Stimulated activated CD4-positive, alpha-beta T cell treated with anti-CD3 and anti-CD28 coated beads, Interleukin-1b, Interleukin-23, amount 100 ng/mL, for 4 hours (primary cell): ENCODE data around the gene ECE2.
A peak's percentile ranks its signal among the peaks of the same experiment; 100 is the strongest.

Experiments used
- DNase-seq, 2 donors: peaks; one replicate each; pipeline ENCODE4 v3.0.0-alpha.2; 2020; ENCODE audit warnings: low read depth in 2 of 2

The ECE2 gene

DNA sequence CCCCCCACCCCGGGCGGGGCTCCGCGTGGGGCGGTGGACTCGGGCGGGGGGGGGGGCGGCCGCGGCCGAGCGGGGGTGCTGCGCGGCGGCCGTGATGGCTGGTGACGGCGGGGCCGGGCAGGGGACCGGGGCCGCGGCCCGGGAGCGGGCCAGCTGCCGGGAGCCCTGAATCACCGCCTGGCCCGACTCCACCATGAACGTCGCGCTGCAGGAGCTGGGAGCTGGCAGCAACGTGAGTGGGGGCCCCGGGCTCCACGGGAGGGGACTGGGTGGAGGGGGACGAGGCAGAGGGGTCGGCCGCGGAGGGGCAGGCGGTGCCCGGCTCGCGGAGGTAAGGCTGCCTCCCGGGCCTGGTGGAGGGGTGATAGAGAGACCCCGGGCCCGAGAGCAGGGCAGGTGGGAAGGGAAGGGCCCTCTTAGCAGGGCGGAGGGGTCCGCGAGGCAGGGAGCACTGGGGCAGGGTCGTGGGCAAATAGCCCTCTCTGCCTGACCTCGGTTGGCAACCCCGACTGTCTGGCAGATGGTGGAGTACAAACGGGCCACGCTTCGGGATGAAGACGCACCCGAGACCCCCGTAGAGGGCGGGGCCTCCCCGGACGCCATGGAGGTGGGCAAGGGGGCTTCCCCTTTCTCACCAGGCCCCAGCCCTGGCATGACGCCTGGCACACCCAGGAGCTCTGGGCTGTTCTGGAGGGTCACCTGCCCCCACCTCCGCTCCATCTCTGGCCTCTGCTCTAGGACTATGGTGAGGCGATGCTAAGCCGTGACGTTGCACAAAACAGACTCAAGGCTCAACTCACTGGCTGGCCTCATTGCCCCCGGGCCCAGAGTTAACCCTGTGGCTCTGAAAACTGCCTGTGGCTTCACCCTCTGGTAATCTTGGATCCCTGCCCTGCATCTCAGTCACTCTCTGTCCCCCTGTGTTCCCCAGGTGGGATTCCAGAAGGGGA lies at the start of gene ECE2:
TSS of gene ECE2 (plus strand) at position 62 of the 950 bp plus-strand sequence. CDS start at position 194, 132 bp downstream.
- no peak for DNase-seq

GRCh38 chr3:184227481-184227935 lies 48.3 kb upstream of the ECE2 start:
- DNase-seq: peak; percentile 39 to 43

DNA sequence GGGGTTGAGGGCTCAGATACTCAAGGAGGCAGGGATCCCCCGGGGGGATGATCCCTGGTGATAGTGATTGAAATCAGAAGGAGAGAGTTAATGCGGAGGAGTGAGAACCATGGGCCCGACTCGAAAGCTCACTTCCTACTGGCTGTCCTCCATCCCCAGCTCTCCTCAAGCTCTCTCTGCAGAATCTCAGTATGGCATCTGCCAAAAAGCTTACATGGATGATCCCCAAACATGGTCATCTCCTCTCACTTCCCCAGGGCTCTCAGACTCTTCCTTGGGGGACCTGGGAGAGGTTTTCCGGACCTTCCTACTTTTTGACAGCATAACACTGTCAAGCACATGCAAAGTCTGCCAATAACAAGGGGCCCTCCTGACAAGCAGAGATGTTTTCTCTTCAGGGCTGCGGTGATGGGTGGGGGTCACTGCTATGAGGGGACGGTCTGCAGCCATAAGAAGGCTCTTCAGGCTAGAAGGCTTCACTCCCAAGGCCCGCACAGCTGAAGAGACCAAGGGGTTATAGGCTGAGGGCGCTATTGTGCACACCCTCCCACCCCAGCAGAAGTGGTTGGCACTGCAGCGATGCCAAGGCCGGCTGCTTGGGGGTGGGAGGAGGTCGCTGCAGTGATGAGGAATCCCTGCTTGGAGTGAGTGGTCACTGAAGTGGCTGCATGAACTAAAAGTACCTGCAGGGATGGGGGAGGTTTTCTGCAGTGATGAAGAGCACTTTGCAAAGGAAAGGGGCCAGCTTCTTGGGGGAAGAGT lies 47.3 kb upstream of the ECE2 start:
- no peak for DNase-seq

DNA sequence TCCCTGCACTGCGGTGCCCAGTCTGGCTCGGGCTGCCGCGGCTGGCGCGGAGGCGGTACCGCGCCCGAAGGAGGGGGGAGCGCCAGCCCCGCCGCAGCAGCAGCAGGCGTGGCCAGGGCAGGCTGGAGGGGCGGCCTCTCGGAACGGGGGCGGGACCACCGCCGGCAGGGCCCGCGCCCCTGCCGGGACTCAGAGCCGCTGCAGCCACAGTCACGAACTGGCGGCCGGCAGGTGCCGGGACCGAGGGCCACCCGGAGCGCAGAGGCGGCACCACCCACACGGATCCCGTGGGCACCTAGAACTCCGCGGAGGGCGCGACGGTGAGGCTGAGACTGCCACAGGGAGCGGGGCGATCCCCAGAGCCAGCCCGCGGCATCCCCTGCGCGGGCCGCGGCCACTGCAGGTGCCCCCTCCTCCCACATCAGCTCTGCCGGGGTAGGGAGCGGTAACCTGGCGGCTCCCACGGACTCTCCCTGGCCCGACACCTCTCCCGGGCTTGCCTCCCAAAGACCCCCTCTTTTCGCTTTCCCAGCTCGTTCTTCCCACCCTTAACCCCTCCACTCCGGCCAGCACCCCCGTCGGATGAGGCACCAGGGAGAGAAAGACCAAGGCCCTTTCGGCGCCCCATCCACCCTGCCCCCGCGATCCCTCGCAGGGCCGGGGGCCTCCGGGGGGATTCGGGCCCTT lies 46.3 kb upstream of the ECE2 start, which contains the start of gene VWA5B2:
TSS of gene VWA5B2 (plus strand) at position 192 of the 687 bp plus-strand sequence. CDS start 944 bp downstream, outside the sequence.
- peak; percentile 50 to 64 for DNase-seq

GRCh38 chr3:184230081-184230602 lies 45.7 kb upstream of the ECE2 start:
- DNase-seq: no peak

- no peak for DNase-seq
Measured at GRCh38 chr3:184230603-184231528, 45.0 kb upstream of the ECE2 start.

GRCh38 chr3:184231671-184232070 lies 44.2 kb upstream of the ECE2 start:
- DNase-seq: no peak

GRCh38 chr3:184233127-184233843 lies 42.5 kb upstream of the ECE2 start:
- DNase-seq: no peak

DNA sequence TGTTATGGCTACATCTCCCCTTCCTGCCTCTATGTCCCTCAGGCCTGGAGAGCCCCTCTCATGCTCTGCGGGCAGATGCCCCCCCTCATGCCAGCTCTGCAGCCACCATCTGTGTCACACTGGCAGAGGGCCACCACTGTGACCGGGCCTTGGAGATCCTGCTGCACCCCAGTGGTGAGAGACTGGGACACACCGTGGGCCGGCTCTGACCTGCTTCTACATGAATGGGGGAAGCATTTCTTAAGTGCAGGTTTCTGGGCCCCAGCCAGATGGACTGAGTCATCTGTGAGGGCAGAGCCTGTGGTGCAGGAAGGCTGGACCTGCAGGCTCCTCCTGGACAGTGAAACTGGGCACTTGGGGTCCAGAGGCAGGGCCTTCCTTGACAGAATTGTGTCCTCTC lies 41.6 kb upstream of the ECE2 start:
- DNase-seq: no peak

DNA sequence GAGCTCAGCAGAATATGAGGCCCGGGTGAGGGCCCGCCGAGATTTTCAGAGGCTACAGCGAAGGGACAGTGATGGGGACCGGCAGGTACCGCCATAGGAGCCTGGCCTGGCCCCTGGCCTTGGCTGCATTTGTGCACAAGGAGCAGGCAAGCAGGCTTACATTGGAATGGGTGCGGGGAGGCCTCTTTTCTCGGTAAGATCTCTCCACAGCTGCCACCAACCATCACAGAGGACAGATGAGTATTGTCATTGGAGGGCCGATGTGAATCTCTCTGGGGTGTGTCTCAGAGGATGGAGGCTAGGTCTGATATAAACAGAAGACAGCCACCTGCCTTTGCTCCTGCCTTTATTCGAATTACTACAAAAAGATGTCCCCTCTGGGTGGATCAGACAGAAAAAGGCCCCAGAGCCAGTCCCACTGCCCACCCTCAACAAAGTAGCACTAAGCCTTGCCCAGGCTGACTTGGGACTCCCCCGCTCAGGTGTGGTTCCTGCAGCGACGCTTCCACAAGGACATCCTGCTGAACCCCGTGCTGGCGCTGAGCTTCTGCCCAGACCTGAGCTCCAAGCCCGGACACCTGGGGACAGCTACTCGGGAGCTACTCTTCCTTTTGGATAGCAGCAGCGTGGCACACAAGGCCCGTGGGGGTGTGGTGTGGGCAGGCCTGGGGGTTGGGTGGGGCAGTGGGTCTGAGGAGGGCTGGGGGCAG lies 41.0 kb upstream of the ECE2 start:
- DNase-seq: no peak

DNA sequence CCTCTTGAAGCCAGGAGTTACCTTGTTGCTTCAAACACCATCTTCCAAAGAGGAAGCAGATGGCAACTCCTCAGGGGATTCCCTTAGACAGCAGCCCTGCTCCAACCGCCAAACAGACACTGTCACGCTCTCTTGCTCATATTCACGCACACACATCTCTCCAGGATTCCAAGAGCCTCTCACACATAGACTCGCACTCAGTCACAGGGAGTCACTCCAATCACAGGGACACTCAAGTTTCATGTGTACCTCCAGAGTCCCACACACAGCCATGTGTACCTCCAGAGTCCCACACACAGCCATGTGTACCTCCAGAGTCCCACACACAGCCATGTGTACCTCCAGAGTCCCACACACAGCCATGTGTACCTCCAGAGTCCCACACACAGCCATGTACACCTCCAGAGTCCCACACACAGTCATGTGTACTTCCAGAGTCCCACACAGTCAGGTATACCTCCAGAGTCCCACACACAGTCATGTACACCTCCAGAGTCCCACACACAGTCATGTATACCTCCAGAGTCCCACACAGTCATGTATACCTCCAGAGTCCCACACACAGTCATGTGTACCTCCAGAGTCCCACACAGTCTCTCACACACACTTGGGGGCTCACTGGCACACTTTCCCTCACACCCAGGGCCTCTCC lies 40.3 kb upstream of the ECE2 start:
- DNase-seq: no peak

GRCh38 chr3:184236033-184236410 lies 39.8 kb upstream of the ECE2 start:
- no peak for DNase-seq

DNA sequence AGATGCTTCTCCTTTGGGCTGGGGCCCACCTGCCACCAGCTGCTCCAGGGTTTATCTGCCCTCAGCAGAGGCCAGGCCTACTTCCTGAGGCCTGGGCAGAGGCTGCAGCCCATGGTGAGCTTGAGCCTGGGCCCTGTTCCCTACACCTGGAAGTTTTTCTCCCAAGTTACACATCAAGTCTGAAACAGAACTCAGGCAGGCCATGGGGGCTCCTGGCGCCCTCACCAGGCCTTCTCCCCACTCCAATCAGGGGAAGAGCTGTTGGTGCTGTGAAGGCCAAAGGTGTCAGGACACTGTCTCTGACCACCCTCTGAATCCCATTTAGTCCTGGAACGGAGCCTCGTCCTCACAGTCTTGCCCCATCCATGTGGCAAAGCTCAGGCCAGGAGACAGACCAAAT lies 39.2 kb upstream of the ECE2 start:
- no peak for DNase-seq

DNA sequence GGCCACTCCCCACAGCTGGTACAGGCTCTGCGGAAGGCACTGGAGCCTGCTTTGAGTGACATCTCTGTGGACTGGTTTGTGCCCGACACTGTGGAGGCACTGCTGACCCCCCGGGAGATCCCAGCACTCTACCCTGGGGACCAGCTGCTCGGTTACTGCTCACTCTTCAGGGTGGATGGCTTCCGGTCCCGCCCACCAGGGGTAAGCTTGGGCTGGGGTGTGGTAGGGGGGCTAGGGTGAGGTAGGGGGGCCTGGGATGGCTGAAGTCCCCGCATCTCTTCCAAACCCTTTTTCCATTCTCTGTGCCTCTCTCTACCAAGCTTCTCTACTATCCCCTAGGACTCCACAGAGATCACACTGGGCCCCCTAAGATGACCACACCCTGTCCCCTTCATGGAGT lies 38.6 kb upstream of the ECE2 start:
- no peak for DNase-seq

DNA sequence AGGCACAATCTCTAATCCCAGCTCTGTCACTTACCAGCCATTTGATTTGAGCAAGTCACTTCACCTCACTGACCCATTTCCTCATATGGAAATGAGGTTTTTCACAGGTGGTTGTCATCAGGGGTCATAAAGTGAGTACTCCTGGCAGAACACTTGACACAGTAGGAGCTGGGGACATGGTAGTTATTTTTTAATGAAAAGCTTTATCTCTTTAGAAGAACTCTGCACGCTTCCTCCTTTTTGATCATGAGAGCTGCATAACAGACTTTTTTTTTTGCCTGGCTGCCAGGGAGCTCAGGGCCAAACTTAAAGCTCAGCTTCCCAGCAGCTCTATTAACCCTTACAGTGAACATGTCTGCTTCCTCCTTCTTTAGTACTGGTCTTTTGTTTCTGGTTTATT lies 38.0 kb upstream of the ECE2 start:
- no peak for DNase-seq

- no peak for DNase-seq
Measured at GRCh38 chr3:184238246-184238818, 37.5 kb upstream of the ECE2 start.

DNA sequence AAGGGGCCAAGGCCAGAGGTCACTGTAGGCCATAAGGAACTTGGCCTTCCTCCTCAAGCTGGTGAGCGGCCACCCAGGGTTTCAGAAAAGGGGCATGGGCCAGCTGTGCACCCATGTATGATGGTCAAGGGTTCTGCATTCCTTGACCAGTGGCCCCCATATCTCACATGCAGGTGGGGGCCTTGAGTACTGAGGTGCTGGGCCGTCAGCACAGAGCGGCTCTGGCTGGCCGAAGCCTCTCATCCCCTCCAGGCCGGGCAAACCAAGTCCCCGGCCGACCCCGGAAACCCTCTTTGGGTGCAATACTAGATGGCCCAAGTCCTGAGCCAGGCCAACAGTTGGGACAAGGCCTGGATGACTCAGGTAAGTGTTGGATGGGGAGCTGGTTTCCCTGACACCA lies 36.6 kb upstream of the ECE2 start:
- no peak for DNase-seq

DNA sequence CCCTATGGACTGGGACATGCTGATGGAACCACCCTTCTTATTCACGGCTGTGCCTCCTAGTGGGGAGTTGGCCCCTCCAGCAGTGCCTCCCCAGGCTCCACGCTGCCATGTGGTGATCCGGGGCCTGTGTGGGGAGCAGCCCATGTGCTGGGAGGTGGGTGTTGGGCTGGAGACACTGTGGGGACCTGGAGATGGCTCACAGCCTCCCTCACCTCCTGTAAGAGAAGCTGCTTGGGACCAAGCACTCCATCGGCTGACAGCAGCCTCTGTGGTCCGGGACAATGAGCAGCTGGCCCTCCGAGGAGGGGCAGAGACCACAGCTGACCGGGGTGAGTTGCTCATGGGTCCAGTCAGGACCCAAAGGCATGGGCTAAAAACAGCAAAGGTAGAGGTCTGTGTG lies 36.1 kb upstream of the ECE2 start:
- no peak for DNase-seq
